ENCODE results near the gene RNF167.
A peak's percentile ranks its signal among the peaks of the same experiment; 100 is the strongest.

The RNF167 gene

DNA sequence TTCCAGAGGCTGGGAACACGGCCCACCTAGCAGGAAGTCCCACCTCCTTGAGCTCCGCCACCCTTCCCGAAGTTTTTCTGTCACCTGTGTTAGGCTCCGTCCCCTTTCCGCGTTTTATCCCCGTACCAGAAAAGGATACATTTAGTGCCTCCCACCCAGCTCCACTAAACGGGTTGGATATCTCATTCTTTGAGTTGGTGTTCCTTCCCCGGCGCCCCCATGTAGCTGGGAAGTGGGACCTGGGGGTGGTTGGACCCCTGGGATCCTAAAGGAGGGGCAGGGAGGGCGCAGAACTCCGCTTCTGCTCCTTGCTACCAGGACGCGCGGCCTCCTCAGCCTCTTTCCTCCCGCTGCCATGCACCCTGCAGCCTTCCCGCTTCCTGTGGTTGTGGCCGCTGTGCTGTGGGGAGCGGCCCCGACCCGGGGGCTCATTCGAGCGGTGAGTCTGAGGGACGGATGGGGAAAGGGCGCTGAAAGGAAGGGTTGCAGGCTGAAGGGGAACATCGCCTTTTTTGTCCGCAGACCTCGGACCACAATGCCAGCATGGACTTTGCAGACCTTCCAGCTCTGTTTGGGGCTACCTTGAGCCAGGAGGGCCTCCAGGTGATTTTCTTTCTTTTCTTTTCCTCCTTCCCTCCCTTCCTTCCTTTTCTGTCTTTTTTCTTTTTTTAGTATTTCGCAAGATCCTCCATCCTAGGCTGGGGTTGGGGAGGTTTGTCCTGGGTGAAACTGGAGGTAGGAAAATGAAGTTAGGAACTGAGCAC lies 669 bp downstream of the RNF167 start:
- DNase-seq = no peak

DNA sequence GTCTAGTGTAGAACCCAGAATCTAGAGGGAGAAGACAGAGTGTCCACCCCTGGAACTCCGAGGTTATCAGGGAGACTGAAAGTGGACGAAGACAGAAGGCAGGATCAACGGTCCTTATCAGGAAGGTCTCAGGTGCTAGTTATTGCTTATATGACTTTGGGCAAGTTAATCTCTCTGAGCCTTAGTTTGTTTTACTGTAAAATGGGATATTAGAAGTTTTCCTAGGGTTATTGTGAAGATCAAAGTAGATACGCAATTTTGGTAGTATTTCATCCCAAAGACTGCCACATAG lies 1.2 kb downstream of the RNF167 start:
- no peak for DNase-seq

DNA sequence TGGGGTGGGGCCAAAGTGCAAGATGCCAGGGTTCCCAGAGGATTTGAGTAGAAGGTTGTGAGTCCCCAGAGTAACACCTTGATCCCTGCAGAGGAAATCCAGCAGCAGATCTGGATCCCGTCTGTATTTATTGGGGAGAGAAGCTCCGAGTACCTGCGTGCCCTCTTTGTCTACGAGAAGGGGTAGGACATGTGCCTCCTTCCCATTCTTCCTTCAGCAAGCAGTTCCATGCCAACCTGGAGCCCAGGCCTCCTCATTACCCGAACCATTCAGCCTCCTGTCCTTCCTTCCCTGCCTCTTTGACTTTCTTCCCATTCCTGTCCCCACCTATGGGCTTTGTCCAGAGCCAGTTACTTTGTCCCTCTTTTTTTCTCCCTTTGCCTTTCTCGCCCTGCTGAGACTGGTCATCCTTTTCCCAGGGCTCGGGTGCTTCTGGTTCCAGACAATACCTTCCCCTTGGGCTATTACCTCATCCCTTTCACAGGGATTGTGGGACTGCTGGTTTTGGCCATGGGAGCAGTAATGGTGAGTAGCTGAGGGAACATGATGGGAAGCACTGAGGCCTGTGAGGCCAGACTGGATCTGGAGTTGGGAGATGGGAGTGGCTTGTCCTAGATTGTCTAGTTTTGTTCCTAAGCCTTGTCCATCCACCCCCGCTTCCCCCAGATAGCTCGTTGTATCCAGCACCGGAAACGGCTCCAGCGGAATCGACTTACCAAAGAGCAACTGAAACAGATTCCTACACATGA lies 2.9 kb downstream of the RNF167 start:
- DNase-seq = no peak

DNA sequence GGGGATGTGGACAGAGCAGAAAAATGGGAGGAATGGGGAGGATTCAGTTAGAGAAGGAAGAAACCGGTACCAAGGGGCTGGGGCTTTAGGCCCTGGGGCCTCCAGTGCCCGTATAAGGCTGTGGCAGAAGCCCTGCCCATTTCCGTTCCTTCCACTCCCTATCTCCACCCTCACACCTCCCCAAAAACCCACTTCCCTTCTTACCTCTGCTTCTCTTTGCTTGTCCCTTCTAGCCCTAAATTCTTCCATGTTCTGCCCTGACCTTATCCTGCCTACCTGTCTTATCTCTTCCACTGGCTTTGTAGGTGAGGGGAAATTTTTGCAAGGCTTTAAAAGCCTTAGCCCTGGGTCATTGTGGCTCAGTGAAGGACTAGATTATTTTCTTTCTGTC lies 4.1 kb downstream of the RNF167 start:
- DNase-seq = no peak

DNA sequence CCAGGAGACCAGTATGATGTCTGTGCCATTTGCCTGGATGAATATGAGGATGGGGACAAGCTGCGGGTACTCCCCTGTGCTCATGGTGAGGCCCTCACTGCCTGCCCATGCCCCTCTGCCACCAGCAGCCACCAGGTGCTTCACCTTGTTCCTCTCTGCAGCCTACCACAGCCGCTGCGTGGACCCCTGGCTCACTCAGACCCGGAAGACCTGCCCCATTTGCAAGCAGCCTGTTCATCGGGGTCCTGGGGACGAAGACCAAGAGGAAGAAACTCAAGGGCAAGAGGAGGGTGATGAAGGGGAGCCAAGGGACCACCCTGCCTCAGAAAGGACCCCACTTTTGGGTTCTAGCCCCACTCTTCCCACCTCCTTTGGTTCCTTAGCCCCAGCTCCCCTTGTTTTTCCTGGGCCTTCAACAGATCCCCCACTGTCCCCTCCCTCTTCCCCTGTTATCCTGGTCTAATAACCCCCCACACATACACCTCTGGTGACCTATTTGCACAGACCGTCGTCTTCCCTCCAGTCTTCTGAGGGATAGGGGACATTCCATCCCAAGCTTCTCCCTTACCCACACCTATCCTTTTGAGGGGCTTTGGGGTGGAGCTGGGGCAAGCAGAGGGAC lies 4.6 kb downstream of the RNF167 start:
- DNase-seq = no peak

DNA sequence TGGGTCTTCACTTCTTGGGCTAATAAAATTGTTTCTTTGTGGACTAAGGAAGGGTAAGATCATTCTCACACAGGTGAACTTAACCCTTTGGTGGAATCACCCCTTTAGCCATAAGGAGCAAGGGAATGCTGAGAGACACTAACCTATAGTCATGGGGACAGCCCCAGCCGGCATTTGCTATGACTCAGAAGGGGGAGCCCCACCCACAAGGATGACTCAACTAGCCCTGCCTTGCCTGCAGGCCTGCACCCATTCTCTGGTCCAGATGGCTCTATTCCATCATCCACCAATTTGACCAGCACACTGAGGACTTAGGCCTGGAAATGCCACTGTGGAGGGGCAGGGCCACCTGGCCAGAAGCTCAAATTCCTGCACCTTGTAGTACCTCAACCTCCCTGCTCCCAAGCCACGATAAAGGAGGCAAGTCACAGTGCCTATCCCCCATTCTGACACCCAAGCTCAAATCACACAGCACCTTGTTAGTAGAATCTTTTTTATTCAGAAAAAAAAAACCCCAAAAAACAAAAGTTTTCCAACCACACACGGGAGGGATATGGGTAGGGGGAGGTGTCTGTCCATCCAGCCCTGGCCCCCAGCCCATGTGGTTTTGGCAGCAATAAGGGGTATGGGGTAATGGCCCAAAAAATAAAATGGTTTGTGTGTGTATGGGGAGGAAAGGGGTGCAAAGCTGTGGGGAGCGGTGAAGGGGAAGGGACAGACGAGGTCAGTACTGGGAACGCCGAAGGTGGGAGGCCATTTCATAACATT lies 5.3 kb downstream of the RNF167 start:
- DNase-seq = no peak

DNA sequence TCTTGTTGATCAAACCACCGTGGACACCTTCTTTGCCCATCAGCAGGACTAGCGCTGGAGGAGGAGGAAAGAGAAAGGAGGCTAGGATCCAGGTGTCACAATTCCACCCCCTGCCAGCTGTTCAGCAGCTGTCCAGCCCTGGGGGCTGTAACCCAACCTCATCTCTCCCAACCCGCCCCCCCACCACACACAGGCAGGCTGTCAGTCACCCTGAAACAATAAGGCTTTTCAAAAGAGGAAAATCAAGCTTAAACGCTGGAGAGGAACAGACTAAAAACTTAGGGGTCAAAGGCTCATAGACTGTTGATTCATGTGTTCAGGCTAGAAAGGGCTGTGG lies 5.8 kb downstream of the RNF167 start:
- DNase-seq = no peak

DNA sequence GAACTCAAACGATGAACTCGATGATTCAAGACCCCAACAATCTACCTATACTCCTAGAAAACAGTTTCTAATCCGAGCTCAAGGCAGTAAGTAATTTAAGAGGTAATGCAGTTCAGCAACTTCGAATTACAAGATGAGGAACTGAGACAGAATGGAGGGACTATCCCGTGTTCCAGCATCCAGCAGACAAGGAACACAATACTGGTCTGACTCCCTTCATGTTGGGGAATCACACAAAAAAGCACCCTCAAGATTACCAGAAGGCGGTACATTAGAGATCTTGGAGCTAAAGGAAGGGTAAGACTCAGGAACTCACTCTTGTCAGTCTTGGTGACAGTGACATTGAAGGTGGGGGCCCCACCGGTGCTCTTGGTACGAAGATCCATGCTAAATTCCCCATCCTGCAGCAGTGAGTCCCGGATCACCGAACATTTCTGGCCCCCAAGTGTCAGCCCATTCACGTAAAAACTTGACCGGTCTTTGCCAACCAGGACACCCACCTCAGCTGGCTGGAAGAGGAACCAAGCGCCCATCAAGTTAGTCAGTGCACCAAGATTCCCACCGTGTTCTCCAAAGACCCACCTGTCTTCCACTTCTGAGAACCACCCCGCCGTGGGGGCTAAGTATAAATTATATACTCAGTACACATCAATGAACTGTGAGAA lies 6.4 kb downstream of the RNF167 start:
- no peak for DNase-seq

DNA sequence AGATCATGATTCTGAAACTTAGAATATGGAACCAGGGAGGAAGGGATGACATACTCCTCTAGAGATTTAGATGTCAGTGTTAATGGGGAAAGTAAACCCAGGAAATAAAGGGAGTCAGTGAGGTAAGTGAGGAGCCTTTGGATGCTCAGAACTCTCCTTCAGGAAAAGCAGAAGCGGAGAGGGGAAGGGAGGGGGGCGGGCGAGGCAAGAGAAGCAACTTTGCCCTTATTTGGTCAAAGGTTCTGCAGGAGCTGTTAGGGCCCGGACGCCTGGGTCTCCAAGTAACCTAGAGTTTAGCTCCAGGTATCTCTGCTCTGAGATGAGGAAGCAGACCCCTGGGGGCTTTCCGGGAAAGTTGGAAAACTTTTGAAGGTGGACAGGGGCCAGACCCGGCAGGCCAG lies 6.9 kb downstream of the RNF167 start:
- DNase-seq = no peak

DNA sequence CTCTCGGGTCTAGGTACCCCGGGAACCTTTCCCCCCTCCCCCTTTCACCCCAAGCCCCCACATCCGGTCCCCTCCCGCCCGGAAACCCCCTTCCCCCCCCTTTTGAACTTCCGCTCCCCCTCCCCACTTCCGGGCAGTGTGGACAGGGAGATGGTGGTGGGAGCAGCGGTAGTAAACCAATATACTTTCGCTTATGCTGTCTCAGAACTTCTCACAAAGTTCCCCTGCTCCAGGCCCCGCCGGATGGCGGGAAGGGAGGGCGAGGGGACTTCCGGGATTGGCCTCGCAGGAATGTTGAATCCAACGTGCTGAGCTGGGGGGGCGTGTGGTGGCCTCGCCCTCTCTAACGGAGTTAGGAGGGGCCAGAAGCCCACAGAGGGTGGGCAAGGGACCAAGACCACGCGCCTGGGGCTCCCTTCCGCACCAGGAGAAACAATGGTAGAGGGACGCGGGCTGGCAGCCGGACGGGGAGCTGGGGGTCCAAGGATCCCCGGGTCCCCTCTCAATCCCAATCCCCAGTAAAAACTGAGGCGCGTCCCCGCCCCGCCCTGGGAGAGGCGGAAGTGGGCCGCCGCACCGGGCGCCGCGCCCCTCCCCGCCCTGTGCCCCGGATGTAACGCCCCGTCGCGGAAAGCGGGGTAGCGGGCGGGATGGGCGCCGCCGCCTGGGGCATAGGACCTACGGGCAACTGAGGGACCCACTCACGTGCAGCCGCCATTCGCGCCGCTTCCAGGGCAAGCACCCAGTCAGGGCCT lies 7.5 kb downstream of the RNF167 start:
- DNase-seq = no peak

DNA sequence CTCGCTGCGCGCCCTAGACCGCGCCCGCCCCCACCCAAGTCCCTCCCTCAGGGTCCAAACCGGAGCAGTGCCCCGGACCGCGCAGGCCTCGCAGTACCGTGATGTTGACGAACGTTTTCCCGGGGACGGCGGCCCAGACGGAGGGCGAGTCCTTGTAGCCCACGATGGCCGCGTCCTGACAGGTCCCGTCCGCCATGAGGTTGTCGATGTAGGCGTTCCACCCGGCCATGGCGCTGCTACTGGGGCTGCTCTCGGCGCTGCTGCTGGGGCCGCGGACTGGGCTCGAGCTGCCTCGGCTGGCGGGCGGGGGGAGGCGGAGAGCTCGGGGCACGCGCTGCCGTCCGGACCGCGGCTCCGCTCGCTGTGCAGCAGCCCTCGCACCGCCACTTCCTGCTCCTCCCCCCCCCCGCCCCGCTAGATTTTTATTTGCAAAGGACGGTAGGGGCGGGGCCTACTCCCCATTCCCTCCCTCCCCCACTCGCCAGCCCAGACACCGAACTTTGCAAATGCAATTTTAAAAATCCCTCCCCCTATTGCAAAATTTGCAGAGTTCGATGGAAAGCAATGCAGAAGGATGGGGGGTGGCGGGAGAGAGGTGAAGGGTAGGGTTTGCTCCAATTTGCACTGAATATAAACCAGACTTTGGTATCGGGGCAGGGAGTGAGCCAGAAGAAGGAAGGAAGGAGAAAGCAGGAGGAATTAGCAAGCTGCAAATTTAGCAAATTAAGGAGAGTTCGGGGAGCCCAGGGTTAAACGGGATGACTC lies 8.3 kb downstream of the RNF167 start, which contains the start of gene PFN1:
PFN1 (minus strand) TSS at position 365 of the 765 bp plus-strand sequence; CDS start at position 229, 136 bp downstream.
- DNase-seq = peak; percentile 55

DNA sequence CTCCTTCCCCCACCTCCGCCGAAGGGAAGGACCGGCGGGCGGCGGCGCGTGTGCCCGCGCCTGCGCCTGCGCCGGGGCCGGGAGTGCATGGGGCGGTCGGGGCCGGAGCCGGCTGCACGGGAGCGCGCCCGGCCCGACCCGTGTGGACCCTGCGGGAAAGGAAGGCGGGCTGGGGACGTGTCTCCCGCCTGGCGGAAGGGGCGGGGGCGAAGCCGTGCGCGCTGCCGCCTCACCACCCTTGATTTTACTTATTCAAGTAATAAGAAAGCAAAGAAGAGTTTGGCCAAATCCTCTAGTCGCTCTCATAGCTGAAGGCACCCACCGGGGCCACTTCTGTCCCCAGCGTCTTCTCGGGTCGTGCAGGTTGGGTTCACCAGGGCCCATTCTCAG lies 8.9 kb downstream of the RNF167 start:
- peak; percentile 36 for DNase-seq

DNA sequence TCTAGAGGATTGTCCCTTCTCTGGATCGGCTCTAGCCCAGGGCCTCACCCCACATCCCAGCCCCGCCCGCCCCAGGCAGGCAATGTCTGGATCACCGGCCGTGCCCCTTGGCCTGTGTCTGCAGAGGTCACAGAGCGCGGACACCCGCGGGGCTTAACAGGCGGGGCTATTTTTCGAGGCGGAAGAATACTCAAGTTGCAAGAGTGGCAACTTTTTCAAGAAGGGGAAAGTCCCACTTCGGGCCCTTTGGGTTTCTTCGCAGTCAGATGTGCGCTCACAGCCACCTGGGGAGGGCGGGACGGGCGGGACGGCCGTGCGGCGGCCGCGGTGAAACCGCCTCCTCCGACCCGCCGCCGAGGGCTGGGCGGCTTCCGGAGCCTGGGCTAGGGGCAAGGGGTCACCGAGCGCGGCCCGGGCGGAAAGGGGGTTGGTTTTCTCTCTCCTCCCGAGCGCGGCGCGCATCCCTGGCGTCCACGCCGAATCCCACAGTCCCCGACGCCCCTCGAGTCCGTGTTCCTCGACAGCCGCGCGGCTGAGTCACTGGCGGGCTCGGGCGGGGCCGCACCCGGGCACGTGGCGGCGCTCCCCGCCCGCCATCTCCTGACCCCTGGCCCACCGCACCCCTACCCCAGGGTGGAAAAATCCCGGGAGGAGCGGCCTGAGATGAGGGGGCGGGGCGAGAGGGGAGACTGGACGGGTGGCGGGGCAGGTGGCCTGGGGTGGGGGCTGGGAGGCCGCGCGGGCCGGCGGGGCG lies 9.4 kb downstream of the RNF167 start:
- no peak for DNase-seq

DNA sequence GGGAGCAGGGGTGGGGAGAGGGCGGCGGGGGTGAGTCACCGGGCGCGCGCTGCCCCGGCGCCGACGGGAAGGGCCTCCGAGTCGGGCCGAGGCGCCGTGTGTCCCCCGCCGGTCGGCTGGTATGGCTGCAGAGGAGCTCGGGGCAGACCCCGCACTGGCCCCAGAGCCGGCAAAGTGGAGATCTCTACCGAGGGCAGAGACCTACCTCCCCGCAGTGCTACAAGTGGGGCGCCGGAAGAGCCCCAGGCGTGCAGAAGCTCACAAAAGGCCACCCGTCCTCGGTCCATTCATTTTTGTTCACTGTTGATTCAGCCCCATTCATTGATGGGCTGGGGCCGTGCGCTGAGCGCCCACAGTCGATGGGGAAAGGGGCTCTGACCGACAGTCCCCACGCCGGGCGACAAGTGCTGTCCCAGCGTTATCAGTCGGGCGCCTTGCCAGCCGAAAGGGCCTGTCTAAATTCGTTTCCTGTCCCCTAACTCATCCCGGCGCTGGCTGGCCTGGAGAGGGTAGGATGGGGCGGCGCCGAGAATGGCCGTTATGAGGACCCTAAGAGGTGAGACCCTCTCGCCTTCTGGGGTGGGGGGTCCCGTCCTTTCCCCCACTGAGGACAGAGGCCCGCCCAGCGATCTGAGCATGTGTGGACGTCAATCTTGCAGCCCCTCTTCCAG lies 10.1 kb downstream of the RNF167 start:
- no peak for DNase-seq

DNA sequence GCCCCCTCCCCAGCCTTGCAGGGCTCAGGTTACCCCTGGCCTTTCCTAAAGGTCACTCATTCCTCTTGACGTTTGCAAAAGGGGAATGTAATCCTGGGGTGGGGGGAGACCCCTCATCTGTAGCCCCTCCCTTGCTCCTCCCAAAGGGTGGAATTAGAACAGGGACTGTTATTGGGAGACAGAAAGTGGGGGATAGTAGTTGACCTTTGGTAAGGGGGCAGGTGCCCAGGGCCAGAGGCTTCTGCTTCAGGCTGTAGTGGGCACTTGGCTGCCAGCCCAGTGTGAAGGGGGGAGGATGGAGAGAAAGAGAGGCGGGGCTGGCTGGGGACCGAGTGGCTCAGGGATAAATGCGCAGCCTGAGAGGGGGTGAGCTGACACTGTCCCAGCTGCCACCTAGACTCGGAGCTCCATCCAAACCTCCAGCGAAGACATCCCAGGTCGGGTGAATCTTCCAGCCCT lies 10.7 kb downstream of the RNF167 start, which contains the start of gene ENO3:
ENO3 (plus strand) TSS at position 374 of the 459 bp plus-strand sequence. CDS start 711 bp downstream, outside the sequence.
- DNase-seq = peak; percentile 26

DNA sequence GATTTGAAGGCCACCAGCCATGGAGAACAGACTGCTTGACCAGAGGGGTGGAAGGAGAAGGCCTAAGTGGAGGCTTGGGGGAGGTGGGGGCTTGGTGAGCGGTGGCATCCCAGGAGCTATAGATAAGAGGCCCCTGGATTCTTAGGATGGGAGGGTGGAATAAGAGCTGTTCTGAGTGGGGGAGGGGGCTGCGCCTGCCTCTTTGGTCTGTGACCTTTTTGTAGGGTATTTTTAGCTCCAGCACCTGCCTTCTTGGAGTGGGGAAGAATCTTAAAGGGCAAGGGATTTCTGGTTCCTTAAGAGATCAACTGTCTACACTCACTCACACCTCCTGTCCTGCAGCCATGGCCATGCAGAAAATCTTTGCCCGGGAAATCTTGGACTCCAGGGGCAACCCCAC lies 11.4 kb downstream of the RNF167 start:
- no peak for DNase-seq

DNA sequence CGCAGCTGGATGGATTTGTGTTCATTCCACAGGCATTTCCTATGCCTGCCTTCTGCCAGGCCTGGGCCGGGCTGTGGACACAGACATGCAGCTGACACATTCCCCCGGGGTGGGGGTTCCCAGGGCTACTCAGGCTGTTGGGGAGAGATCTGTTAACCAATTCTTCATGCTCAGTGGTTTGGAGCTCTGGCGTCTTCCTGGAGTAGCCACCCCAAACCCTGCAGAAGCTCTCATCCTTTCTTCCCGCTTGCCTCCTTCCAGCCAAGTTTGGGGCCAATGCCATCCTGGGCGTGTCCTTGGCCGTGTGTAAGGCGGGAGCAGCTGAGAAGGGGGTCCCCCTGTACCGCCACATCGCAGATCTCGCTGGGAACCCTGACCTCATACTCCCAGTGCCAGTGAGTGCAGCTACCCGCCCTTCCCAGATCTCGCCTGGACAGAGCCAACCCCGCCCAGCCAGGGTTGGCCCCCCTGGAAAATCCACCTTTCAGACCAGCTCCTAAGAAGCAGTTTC lies 13.4 kb downstream of the RNF167 start:
- no peak for DNase-seq

DNA sequence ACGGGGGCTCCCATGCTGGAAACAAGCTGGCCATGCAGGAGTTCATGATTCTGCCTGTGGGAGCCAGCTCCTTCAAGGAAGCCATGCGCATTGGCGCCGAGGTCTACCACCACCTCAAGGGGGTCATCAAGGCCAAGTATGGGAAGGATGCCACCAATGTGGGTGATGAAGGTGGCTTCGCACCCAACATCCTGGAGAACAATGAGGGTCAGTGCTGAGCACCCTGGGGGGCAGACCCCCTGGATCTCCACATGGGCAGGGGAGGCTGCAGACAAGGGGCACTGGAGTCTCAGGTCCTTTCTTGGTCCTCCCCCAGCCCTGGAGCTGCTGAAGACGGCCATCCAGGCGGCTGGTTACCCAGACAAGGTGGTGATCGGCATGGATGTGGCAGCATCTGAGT lies 15.0 kb downstream of the RNF167 start:
- DNase-seq = no peak

DNA sequence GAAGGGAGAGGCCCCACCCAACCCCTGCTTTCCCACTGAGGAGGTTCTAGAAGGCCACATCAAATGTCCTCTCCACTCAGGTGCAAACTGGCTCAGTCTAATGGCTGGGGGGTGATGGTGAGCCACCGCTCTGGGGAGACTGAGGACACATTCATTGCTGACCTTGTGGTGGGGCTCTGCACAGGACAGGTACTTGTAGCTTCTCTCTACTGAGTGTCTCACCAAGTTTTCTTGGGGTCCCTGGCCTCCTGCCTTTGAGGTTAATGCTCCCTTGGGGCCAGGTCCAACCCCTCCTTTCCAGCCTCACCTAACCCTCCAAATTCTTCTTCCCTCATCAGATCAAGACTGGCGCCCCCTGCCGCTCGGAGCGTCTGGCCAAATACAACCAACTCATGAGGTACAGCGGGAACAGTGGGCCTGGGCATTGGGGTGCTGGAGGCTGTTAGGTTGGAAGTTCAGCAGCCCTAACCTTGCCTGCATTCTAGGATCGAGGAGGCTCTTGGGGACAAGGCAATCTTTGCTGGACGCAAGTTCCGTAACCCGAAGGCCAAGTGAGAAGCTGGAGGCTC lies 16.5 kb downstream of the RNF167 start:
- no peak for DNase-seq
